H9 (cell line): ENCODE measurements around the gene TST. TPM values are rescaled to one million over a fixed set of nuclear protein-coding genes. Genes with fewer than 3 reads are reported as not detected.

ENCODE experiments used
- DNase-seq: peaks from one replicate; pipeline ENCODE4 v3.0.0-alpha.2; 2017
- H2AFZ ChIP-seq: one replicate; pipeline ENCODE4 v1.6.1; 2013; ENCODE audit warnings: mild to moderate bottlenecking, low read length, control low read depth, moderate library complexity
- H2AK5ac ChIP-seq: 2 replicates; pipeline ENCODE4 v1.6.1; 2013; ENCODE audit warnings: low read length, control low read depth, mixed read lengths; ENCODE audit not compliant: insufficient read length
- H2BK120ac ChIP-seq: one replicate; pipeline ENCODE4 v1.6.1; 2013; ENCODE audit warnings: low read depth, mild to moderate bottlenecking, low read length, control low read depth, inconsistent platforms; ENCODE audit not compliant: poor library complexity, severe bottlenecking
- H2BK12ac ChIP-seq: 2 replicates; pipeline ENCODE4 v1.6.1; 2013; ENCODE audit warnings: low read length, control low read depth, mixed read lengths, low read depth; ENCODE audit not compliant: insufficient read length
- H2BK15ac ChIP-seq: 2 replicates; pipeline ENCODE4 v1.6.1; 2013; ENCODE audit warnings: low read depth, low read length, control low read depth
- H2BK20ac ChIP-seq: one replicate; pipeline ENCODE4 v1.6.1; 2013; ENCODE audit warnings: low read depth, mild to moderate bottlenecking, low read length, control low read depth, inconsistent platforms; ENCODE audit not compliant: poor library complexity, severe bottlenecking
- H2BK5ac ChIP-seq: 2 replicates; pipeline ENCODE4 v1.6.1; 2013; ENCODE audit warnings: low read length, control low read depth, mixed read lengths; ENCODE audit not compliant: insufficient read length
- H3K14ac ChIP-seq: 2 replicates; pipeline ENCODE4 v1.6.1; 2013; ENCODE audit warnings: low read length, control low read depth; ENCODE audit not compliant: insufficient read depth
- H3K18ac ChIP-seq: 2 replicates; pipeline ENCODE4 v1.6.1; 2013; ENCODE audit warnings: low read depth, mild to moderate bottlenecking, mixed read lengths, low read length, control low read depth; ENCODE audit not compliant: insufficient read length
- H3K23ac ChIP-seq: 2 replicates; pipeline ENCODE4 v1.6.1; 2013; ENCODE audit warnings: low read length, control low read depth, mixed read lengths, low read depth; ENCODE audit not compliant: insufficient read length
- H3K23me2 ChIP-seq: 2 replicates; pipeline ENCODE4 v1.6.1; 2013; ENCODE audit warnings: low read depth, mild to moderate bottlenecking, mixed read lengths, low read length, control low read depth; ENCODE audit not compliant: insufficient read length, poor library complexity, severe bottlenecking
- H3K27ac ChIP-seq: 2 replicates; pipeline ENCODE4 v1.5.1; 2013; ENCODE audit warnings: low read length, control low read depth, mixed read lengths, low read depth; ENCODE audit not compliant: insufficient read length
- H3K27me3 ChIP-seq: 2 replicates; pipeline ENCODE4 v1.6.1; 2013; ENCODE audit warnings: low read length, control low read depth, inconsistent platforms; ENCODE audit not compliant: insufficient read depth
- H3K4ac ChIP-seq: 2 replicates; pipeline ENCODE4 v1.6.1; 2013; ENCODE audit warnings: low read depth, mild to moderate bottlenecking, control low read depth, inconsistent platforms, low read length, moderate library complexity
- H3K4me1 ChIP-seq: 2 replicates; pipeline ENCODE4 v1.6.1; 2013; ENCODE audit warnings: low read length, control low read depth, inconsistent platforms; ENCODE audit not compliant: insufficient read depth
- H3K4me2 ChIP-seq: 2 replicates; pipeline ENCODE4 v1.6.1; 2013; ENCODE audit warnings: low read length, control low read depth, mixed read lengths; ENCODE audit not compliant: insufficient read length, insufficient read depth
- H3K56ac ChIP-seq: 2 replicates; pipeline ENCODE4 v1.6.1; 2013; ENCODE audit warnings: low read depth, mild to moderate bottlenecking, mixed read lengths, low read length, control low read depth; ENCODE audit not compliant: insufficient read length
- H3K79me1 ChIP-seq: 2 replicates; pipeline ENCODE4 v1.6.1; 2013; ENCODE audit warnings: low read depth, mild to moderate bottlenecking, moderate library complexity, low read length, control low read depth, inconsistent platforms; ENCODE audit not compliant: insufficient read depth, poor library complexity, severe bottlenecking
- H3K79me2 ChIP-seq: 2 replicates; pipeline ENCODE4 v1.6.1; 2013; ENCODE audit warnings: low read length, control low read depth, inconsistent platforms; ENCODE audit not compliant: insufficient read depth
- H3K9ac ChIP-seq: 2 replicates; pipeline ENCODE4 v1.6.1; 2013; ENCODE audit warnings: low read length, control low read depth, mixed read lengths; ENCODE audit not compliant: insufficient read length; ENCODE audit errors: extremely low read depth
- H3K9me3 ChIP-seq: one replicate; pipeline ENCODE4 v1.6.1; 2013; ENCODE audit warnings: low read depth, low read length, inconsistent platforms; ENCODE audit not compliant: control insufficient read depth
- H3T11ph ChIP-seq: one replicate; pipeline ENCODE4 v1.6.1; 2013; ENCODE audit warnings: mild to moderate bottlenecking, low read length, control low read depth, inconsistent platforms
- H4K20me1 ChIP-seq: one replicate; pipeline ENCODE4 v1.6.1; 2013; ENCODE audit not compliant: control insufficient read depth, insufficient read length, insufficient read depth
- H4K5ac ChIP-seq: 2 replicates; pipeline ENCODE4 v1.6.1; 2013; ENCODE audit warnings: low read depth, mild to moderate bottlenecking, mixed read lengths, low read length, control low read depth; ENCODE audit not compliant: insufficient read length
- H4K8ac ChIP-seq: replicated peaks from 2 replicates; pipeline ENCODE4 v1.6.1; 2013; ENCODE audit warnings: low read length, control low read depth, mixed read lengths, low read depth; ENCODE audit not compliant: insufficient read length
- H4K91ac ChIP-seq: 2 replicates; pipeline ENCODE4 v1.6.1; 2013; ENCODE audit warnings: low read depth, mild to moderate bottlenecking, moderate library complexity, mixed read lengths, low read length, control low read depth; ENCODE audit not compliant: insufficient read length
- H3K27ac Mint-ChIP-seq, 3 experiments: 2 replicates in 2 of 3; 3 replicates in 1 of 3; pipeline ENCODE4 v1.8.0; 2020 to 2021; ENCODE audit warnings: mixed read lengths in 3 of 3, mild to moderate bottlenecking in 1 of 3, moderate library complexity in 1 of 3
- H3K27me3 Mint-ChIP-seq: 2 replicates; pipeline ENCODE4 v1.8.0; 2021; ENCODE audit warnings: low read depth, mild to moderate bottlenecking, moderate library complexity, mixed read lengths
- H3K36me3 Mint-ChIP-seq, 3 experiments: 2 replicates in 2 of 3; 3 replicates in 1 of 3; pipeline ENCODE4 v1.8.0; 2020 to 2021; ENCODE audit warnings: low read depth in 3 of 3, mixed read lengths in 3 of 3; ENCODE audit not compliant: insufficient read depth in 1 of 3
- H3K4me1 Mint-ChIP-seq, 2 experiments: 2 replicates each; pipeline ENCODE4 v1.8.0; 2020; ENCODE audit warnings: mixed read lengths in 2 of 2
- H3K4me3 Mint-ChIP-seq, 2 experiments: 2 replicates in 1 of 2; 3 replicates in 1 of 2; pipeline ENCODE4 v1.8.0; 2020 to 2021; ENCODE audit warnings: mild to moderate bottlenecking in 2 of 2, mixed read lengths in 2 of 2, moderate library complexity in 1 of 2
- H3K9me3 Mint-ChIP-seq, 2 experiments: 2 replicates in 1 of 2; 3 replicates in 1 of 2; pipeline ENCODE4 v1.8.0; 2020; ENCODE audit warnings: mild to moderate bottlenecking in 2 of 2, mixed read lengths in 2 of 2, moderate library complexity in 1 of 2
- CTCF ChIP-seq: fragments of 200-600 bp; sonication (generic); conservative IDR thresholded peaks from 3 replicates; pipeline ENCODE4 v1.8.0; 2021; ENCODE audit warnings: antibody characterized with exemption, mild to moderate bottlenecking
- WGBS: extraction: QIAGEN DNeasy Blood & Tissue Kit; methylation state at CpG from one replicate; pipeline ENCODE4 v1.1.7; 2013; ENCODE audit warnings: missing lambda C conversion rate, low lambda C conversion rate, mixed read lengths; ENCODE audit not compliant: insufficient read length; ENCODE audit errors: extremely low coverage; 5-methylcytosine and 5-hydroxymethylcytosine counted together
- total RNA-seq: library from RNA; stranded (reverse); gene quantifications from 2 replicates; pipeline ENCODE4 v1.2.1, GENCODE V29; 2021

Gene TST
- total RNA-seq, 1 experiment from 2014 or later = 31.9 TPM

GRCh38 chr22:37039466-37039865 is 20.2 kb upstream of the TST start:
- Mint-ChIP-seq H3K9me3 (no peaks in the 10 kb centered on the region), H3K27me3 (peaks cover 34% of the 10 kb centered on the region), H3K36me3 (no peaks in the 10 kb centered on the region), H3K27ac (no peak overlapping the region), H3K4me3 (no peak overlapping the region), H3K4me1 (peaks cover 16 to 20% of the 10 kb centered on the region in 2 experiments)
- Histone ChIP-seq H2BK15ac (no peak overlapping the region), H4K8ac (no peak overlapping the region), H4K20me1 (no peaks in the 10 kb centered on the region), H3T11ph (no peak overlapping the region), H3K27ac (no peak overlapping the region), H3K4me2 (no peak overlapping the region), H3K4ac (no peak overlapping the region), H3K14ac (no peak overlapping the region), H3K4me1 (no peaks in the 10 kb centered on the region; the same call in 1 of the 2 replicates), H3K27me3 (no peaks in the 10 kb centered on the region), H3K79me2 (no peaks in the 10 kb centered on the region), H3K9ac (no peak overlapping the region), H2BK12ac (no peak overlapping the region), H3K23ac (no peak overlapping the region), H3K56ac (no peak overlapping the region), H3K18ac (no peak overlapping the region), H3K9me3 (no peaks in the 10 kb centered on the region), H2BK5ac (no peak overlapping the region), H2AFZ (no peak overlapping the region), H4K5ac (no peak overlapping the region), H3K79me1 (no peaks in the 10 kb centered on the region), H2BK120ac (no peak overlapping the region), H2BK20ac (no peak overlapping the region), H2AK5ac (no peak overlapping the region), H4K91ac (no peak overlapping the region), H3K23me2 (no peaks in the 10 kb centered on the region)
- DNase-seq = no peak
- no CpG with 5 or more reads among the region's 2 CpGs for WGBS
- TF ChIP-seq CTCF = no peak
